Lung (tissue), 12 donors: ENCODE measurements around the gene WASL. TPM values are rescaled to one million over a fixed set of nuclear protein-coding genes. Genes with fewer than 3 reads are reported as not detected.

Experiments used
- ATAC-seq: fragments of 200-7000 bp; cut with Tn5 transposase; one replicate; pipeline ENCODE4 v1.9.1; 2020; ENCODE audit warnings: moderate number of reproducible peaks; ENCODE audit not compliant: insufficient read depth, low FRiP score
- DNase-seq, 3 donors: peaks; one replicate each; pipeline ENCODE4 v3.0.0-alpha.2; 2013 to 2017
- H3K27ac ChIP-seq, 2 donors: one replicate each; pipeline ENCODE4 v1.5.1; 2013; ENCODE audit warnings: mild to moderate bottlenecking in 2 of 2, moderate library complexity in 2 of 2, control low read depth in 1 of 2, inconsistent platforms in 1 of 2, low read depth in 1 of 2, low read length in 1 of 2
- H3K27me3 ChIP-seq, 3 donors: one replicate each; pipeline ENCODE4 v1.5.1; 2013; ENCODE audit warnings: low read length in 2 of 3; ENCODE audit not compliant: control insufficient read depth in 3 of 3, insufficient read depth in 3 of 3
- H3K36me3 ChIP-seq, 4 donors: one replicate each; pipeline ENCODE4 v1.5.1; 2013; ENCODE audit warnings: low read length in 4 of 4, mild to moderate bottlenecking in 1 of 4, moderate library complexity in 1 of 4; ENCODE audit not compliant: control insufficient read depth in 4 of 4, insufficient read depth in 4 of 4
- H3K4me1 ChIP-seq, 5 donors: one replicate each; pipeline ENCODE4 v1.5.1; 2013; ENCODE audit warnings: low read length in 5 of 5, mild to moderate bottlenecking in 2 of 5, moderate library complexity in 1 of 5; ENCODE audit not compliant: control insufficient read depth in 5 of 5, insufficient read depth in 5 of 5
- H3K4me3 ChIP-seq: one replicate; pipeline ENCODE4 v1.5.1; 2013; ENCODE audit warnings: mild to moderate bottlenecking, control low read depth, moderate library complexity
- H3K9ac ChIP-seq, 2 donors: one replicate each; pipeline ENCODE4 v1.5.1; 2013; ENCODE audit warnings: low read length in 2 of 2, control low read depth in 1 of 2; ENCODE audit not compliant: insufficient read depth in 1 of 2
- H3K9me3 ChIP-seq, 4 donors: one replicate each; pipeline ENCODE4 v1.5.1; 2013; ENCODE audit warnings: low read length in 3 of 4, mild to moderate bottlenecking in 1 of 4, moderate library complexity in 1 of 4; ENCODE audit not compliant: control insufficient read depth in 4 of 4, insufficient read depth in 3 of 4
- WGBS, 2 donors: extraction: QIAGEN DNeasy Blood & Tissue Kit; methylation state at CpG; one replicate each; pipeline ENCODE4 v1.1.7; 2013; 5-methylcytosine and 5-hydroxymethylcytosine counted together
- polyA plus RNA-seq, 2 donors: library from polyadenylated mRNA; stranded (reverse); fragments of 200-250 nt; gene quantifications; one replicate each; pipeline ENCODE4 v1.2.1, GENCODE V29; 2013
- total RNA-seq, 2 donors: library from RNA; depleted of rRNA in 1 of 2; stranded (reverse); fragments of >200 nt in 1 of 2; gene quantifications; one replicate each; pipeline ENCODE4 v1.2.1, GENCODE V29; 2014 to 2021
- TF ChIP-seq, protein P1 (sequence below): IDR thresholded peaks from 2 replicates; pipeline ENCODE4 v1.5.1; 2012; ENCODE audit warnings: mild to moderate bottlenecking; ENCODE audit errors: control extremely low read depth, extremely low read depth
- donor health status: control.
- donor health status: control.
- donor health status: Bipolar disorder and iron deficiency.
- donor health status: healthy.
- donor health status: DM: yes; HTN: yes; CAD: no.

Gene WASL
- total and polyA plus RNA-seq, 4 donors = 11.8 to 52.7 (median 22.2) TPM

DNA sequence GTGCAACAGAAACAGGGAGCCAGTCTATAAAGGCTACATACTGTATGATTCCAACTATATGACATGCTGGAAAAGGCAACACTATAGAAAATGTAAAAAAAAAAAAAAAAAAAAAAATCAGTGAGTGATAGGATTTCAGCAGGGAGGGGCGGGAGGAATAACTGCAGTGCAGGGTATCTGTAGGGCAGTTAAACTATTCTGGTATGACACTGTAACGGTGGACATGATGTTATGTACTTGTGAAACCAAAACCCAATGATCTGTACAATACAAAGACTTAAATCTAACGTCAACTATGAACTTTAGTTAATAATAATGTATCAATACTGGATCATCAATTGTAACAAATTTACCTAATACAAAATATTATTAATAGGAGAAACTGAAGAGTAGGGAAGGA lies 14.3 kb downstream of the WASL start:
- DNase-seq = no peak
- Histone ChIP-seq H3K9me3 (peaks cover 0 to 2% (median 0%) of the 10 kb centered on the region in 4 donors), H3K4me3 (no peak overlapping the region), H3K27ac (no peak overlapping the region), H3K4me1 (no peaks in the 10 kb centered on the region), H3K9ac (no peak overlapping the region), H3K27me3 (no peaks in the 10 kb centered on the region), H3K36me3 (peaks cover 0 to 2% (median 0%) of the 10 kb centered on the region in 4 donors)
- 77 to 96% methylated on average over 3 of the region's 3 CpGs for WGBS, 2 donors
- ATAC-seq = no peak
- TF ChIP-seq, protein P1, sequence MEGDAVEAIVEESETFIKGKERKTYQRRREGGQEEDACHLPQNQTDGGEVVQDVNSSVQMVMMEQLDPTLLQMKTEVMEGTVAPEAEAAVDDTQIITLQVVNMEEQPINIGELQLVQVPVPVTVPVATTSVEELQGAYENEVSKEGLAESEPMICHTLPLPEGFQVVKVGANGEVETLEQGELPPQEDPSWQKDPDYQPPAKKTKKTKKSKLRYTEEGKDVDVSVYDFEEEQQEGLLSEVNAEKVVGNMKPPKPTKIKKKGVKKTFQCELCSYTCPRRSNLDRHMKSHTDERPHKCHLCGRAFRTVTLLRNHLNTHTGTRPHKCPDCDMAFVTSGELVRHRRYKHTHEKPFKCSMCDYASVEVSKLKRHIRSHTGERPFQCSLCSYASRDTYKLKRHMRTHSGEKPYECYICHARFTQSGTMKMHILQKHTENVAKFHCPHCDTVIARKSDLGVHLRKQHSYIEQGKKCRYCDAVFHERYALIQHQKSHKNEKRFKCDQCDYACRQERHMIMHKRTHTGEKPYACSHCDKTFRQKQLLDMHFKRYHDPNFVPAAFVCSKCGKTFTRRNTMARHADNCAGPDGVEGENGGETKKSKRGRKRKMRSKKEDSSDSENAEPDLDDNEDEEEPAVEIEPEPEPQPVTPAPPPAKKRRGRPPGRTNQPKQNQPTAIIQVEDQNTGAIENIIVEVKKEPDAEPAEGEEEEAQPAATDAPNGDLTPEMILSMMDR = no peak

DNA sequence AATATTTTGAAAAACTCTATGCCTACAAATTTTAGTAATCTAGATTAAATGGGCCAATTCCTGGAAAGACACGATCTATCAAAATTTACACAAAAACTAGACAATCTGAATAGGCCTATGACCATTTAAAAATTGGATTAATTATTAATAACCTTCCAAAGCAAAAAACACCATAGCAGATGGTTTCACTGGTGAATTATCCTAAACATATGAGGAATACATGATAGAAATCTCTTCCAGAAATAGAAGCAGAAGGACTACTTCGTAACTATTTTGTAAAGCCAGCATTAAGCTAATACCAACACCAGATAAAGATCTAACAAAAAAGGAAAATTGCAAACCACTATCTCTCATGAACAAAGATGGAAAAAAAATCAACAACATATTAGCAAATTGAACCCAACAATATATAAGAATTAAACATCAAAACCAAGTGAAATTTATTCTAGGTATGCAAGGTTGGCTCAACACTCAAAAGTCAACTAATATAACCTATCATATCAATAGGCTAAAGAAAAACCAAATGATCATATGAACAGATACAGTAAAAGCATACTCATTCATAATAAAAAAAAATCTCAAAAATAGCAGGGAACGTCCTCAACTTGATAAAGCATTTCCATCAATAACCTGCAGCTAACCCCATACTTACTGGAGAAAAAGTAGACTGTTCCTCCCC lies 16.3 kb downstream of the WASL start:
- Histone ChIP-seq H3K9me3 (peaks cover 0 to 2% (median 0%) of the 10 kb centered on the region in 4 donors), H3K4me1 (peaks cover 0 to 2% (median 0%) of the 10 kb centered on the region in 5 donors), H3K27ac (no peak overlapping the region), H3K9ac (no peak overlapping the region), H3K36me3 (peaks cover 0 to 2% (median 0%) of the 10 kb centered on the region in 4 donors), H3K27me3 (no peaks in the 10 kb centered on the region), H3K4me3 (no peak overlapping the region)
- WGBS, 2 donors = 93 to 95% methylated on average over 3 of the region's 3 CpGs
- TF ChIP-seq, protein P1 = no peak
- DNase-seq = no peak
- no peak for ATAC-seq

DNA sequence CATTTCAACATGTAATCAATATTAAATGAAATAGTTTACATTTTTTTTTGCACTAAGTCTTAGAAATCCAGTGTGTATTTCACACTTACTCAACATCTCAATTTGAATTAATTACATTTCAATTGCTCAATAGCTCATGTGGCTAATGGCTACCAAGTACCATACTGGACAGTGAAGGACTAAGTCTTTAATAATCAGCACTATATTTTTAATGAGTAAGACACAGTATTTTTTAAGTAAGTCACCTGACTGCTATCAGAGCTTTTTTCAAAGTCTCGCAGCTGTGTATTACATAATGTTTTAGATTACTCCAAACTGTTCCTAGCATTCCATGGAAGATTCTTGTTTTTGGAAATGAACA lies 19.6 kb downstream of the WASL start:
- Histone ChIP-seq H3K4me3 (no peak overlapping the region), H3K9me3 (peaks cover 0 to 2% (median 0%) of the 10 kb centered on the region in 4 donors), H3K9ac (no peak overlapping the region), H3K27me3 (no peaks in the 10 kb centered on the region), H3K4me1 (peaks cover 0 to 18% (median 6%) of the 10 kb centered on the region in 5 donors), H3K27ac (no peak overlapping the region), H3K36me3 (peaks cover 0 to 2% (median 0%) of the 10 kb centered on the region in 4 donors)
- ATAC-seq (no peak), DNase-seq (no peak)
- TF ChIP-seq, protein P1 = no peak
- WGBS, 2 donors = 77 to 80% methylated on average over 1 of the region's 1 CpG
